HG02943 (cell line): Measurements from ENCODE around the gene CDC42BPB.

ENCODE experiments used
- ATAC-seq: cut with Tn5 transposase; IDR thresholded peaks from one replicate; pipeline ENCODE4 v1.9.1; 2021; ENCODE audit warnings: mild to moderate bottlenecking, low read depth, moderate library complexity; ENCODE audit not compliant: unreplicated experiment

Gene CDC42BPB

GRCh38 chr14:102888748-102889147 lies 168.6 kb downstream of the CDC42BPB start:
- no peak for ATAC-seq

- no peak for ATAC-seq
Measured at GRCh38 chr14:102885737-102886447, 171.5 kb downstream of the CDC42BPB start.

GRCh38 chr14:102883554-102883953 lies 173.8 kb downstream of the CDC42BPB start:
- ATAC-seq: no peak

GRCh38 chr14:102883089-102883541 lies 174.2 kb downstream of the CDC42BPB start:
- no peak for ATAC-seq
